GM12873 (cell line): ENCODE results near the gene KRTAP10-12.

Experiments
- TF ChIP-seq, protein P1 (sequence below): IDR thresholded peaks from 2 replicates; pipeline ENCODE4 v1.5.1; 2012; ENCODE audit warnings: low read depth, mild to moderate bottlenecking, moderate library complexity, low read length, control low read depth; ENCODE audit not compliant: insufficient read depth; ENCODE audit errors: missing control alignments

KRTAP10-12 gene

DNA sequence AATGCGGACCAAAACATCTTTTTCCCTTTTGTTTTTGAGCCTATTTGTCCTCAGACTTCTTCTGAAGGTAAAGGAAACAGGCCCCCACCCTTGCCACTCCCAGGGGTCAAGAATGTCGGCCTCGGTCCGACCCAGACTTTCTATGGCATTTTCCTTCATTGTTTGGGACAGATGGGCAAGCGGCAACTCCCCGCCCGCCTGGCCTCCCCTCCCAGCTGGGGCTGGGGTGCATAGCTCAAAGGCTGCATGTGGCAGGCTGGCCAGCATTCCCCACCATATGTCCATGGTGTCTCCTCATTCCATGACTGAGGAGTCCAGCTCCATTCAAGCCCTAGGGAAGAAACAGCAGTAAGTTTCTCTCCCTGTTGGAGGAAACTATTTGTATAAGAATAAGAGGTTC lies 43.8 kb downstream of the KRTAP10-12 start:
- TF ChIP-seq, protein P1, sequence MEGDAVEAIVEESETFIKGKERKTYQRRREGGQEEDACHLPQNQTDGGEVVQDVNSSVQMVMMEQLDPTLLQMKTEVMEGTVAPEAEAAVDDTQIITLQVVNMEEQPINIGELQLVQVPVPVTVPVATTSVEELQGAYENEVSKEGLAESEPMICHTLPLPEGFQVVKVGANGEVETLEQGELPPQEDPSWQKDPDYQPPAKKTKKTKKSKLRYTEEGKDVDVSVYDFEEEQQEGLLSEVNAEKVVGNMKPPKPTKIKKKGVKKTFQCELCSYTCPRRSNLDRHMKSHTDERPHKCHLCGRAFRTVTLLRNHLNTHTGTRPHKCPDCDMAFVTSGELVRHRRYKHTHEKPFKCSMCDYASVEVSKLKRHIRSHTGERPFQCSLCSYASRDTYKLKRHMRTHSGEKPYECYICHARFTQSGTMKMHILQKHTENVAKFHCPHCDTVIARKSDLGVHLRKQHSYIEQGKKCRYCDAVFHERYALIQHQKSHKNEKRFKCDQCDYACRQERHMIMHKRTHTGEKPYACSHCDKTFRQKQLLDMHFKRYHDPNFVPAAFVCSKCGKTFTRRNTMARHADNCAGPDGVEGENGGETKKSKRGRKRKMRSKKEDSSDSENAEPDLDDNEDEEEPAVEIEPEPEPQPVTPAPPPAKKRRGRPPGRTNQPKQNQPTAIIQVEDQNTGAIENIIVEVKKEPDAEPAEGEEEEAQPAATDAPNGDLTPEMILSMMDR: no peak

DNA sequence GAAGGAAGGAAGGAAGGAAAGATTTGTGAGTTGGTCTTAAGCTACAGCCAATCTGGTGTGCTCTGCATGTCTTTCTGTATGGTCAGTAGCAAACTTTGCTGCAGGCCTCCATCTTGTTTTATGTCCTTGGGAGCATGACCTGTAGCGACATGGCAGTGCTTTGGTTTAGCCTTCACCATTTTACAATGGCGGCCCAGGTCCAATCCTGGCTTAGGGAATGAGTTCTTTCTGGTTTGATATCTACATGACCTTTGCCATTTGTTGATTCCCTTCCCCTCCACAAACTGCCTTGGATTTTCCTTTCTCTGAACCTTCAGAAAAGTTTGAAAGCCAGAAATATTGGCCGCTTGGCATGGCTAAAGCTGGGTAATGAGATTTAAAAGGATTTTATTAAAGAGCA lies 44.9 kb downstream of the KRTAP10-12 start:
- TF ChIP-seq, protein P1: no peak

DNA sequence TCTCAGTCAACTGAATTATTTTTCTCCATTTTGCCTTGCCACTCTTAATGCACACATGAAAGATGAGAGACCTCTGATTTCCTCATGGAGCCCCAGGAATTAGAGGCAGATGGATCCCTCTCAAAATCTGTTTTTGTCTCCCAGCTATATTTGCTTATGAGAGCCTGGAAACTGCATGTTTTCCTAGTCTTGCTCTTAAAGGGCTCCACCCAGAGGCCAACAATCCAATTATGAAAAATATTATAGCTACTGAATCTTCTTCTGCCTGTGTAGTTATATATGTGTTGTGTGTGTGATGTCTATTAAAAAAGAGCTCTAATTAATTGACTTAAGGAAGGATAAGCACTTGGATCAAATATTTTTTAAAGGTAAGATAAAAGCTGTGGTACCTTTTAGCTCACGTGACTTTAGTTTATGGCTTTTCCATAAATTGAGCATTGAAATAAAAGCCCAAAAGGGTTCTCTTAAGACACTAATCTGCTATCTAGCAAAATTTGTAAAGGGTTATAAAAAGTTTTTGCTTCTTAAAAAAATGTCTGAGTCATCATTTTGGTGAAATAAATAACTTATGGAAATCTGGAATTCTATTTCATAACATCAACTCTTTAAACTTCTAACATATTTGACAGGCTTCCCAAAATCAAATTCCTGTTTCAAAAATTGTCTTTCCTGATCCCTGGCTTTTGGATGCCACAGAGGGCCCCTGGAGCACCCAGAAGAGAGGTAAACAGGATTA lies 45.6 kb downstream of the KRTAP10-12 start:
- TF ChIP-seq, protein P1: no peak
